GM12873 (cell line): Measurements from ENCODE around the gene USP40.

Source experiments
- CTCF ChIP-seq: IDR thresholded peaks from 2 replicates; pipeline ENCODE4 v1.5.1; 2012; ENCODE audit warnings: low read depth, mild to moderate bottlenecking, moderate library complexity, low read length, control low read depth; ENCODE audit not compliant: insufficient read depth; ENCODE audit errors: missing control alignments

The USP40 gene

GRCh38 chr2:233428008-233428407 is 138.6 kb downstream of the USP40 start:
- TF ChIP-seq CTCF = no peak

- TF ChIP-seq CTCF = no peak
Observed at GRCh38 chr2:233426619-233427342, 139.8 kb downstream of the USP40 start.
